GM23338 (cell line): ENCODE results near the gene HAUS8. TPM values are rescaled to one million over a fixed set of nuclear protein-coding genes. Genes with fewer than 3 reads are reported as not detected.

ENCODE experiments used
- ATAC-seq: fragments of 200-7000 bp; cut with Tn5 transposase; 3 replicates; pipeline ENCODE4 v1.9.1; 2020
- DNase-seq: peaks from one replicate; pipeline ENCODE4 v3.0.0-alpha.2; 2015; ENCODE audit warnings: low spot score
- H2AFZ ChIP-seq: fragments of 200-600 bp; sonication (generic); 2 replicates; pipeline ENCODE4 v1.8.0; 2016; ENCODE audit warnings: antibody characterized with exemption, mild to moderate bottlenecking, moderate library complexity
- H3F3A ChIP-seq: fragments of 200-600 bp; sonication (generic); replicated peaks from 2 replicates; pipeline ENCODE4 v1.8.0; 2017; ENCODE audit warnings: antibody characterized with exemption, mixed run types, low read depth
- H3K27ac ChIP-seq: fragments of 200-600 bp; sonication (generic); 2 replicates; pipeline ENCODE4 v1.6.1; 2016; ENCODE audit warnings: low read depth
- H3K27me3 ChIP-seq: fragments of 200-600 bp; sonication (generic); 2 replicates; pipeline ENCODE4 v1.8.0; 2016; ENCODE audit warnings: mild to moderate bottlenecking, mixed run types, moderate library complexity; ENCODE audit not compliant: insufficient read depth
- H3K36me3 ChIP-seq: fragments of 200-600 bp; sonication (generic); 2 replicates; pipeline ENCODE4 v1.8.0; 2016; ENCODE audit warnings: mild to moderate bottlenecking; ENCODE audit not compliant: insufficient read depth
- H3K4me1 ChIP-seq: fragments of 200-600 bp; sonication (generic); 2 replicates; pipeline ENCODE4 v1.8.0; 2016; ENCODE audit warnings: mild to moderate bottlenecking, moderate library complexity; ENCODE audit not compliant: insufficient read depth
- H3K4me2 ChIP-seq: fragments of 200-600 bp; sonication (generic); 2 replicates; pipeline ENCODE4 v1.7.1; 2017; ENCODE audit warnings: mixed run types
- H3K4me3 ChIP-seq: fragments of 200-600 bp; sonication (generic); 2 replicates; pipeline ENCODE4 v1.6.1; 2016; ENCODE audit warnings: mixed run types
- H3K79me2 ChIP-seq: fragments of 200-600 bp; sonication (generic); replicated peaks from 2 replicates; pipeline ENCODE4 v1.8.0; 2017; ENCODE audit warnings: mild to moderate bottlenecking; ENCODE audit not compliant: insufficient read depth
- H3K9me2 ChIP-seq: fragments of 200-600 bp; sonication (generic); 2 replicates; pipeline ENCODE4 v1.8.0; 2017; ENCODE audit not compliant: insufficient read depth
- H4K20me1 ChIP-seq: fragments of 200-600 bp; sonication (generic); replicated peaks from 2 replicates; pipeline ENCODE4 v1.8.0; 2017; ENCODE audit warnings: mild to moderate bottlenecking; ENCODE audit not compliant: insufficient read depth
- H3K27ac Mint-ChIP-seq: 2 replicates; pipeline ENCODE4 v1.8.0; 2020; ENCODE audit warnings: inconsistent platforms, mild to moderate bottlenecking, moderate library complexity, mixed read lengths
- H3K27me3 Mint-ChIP-seq: 3 replicates; pipeline ENCODE4 v1.8.0; 2022; ENCODE audit warnings: low read depth, mild to moderate bottlenecking, moderate library complexity, mixed read lengths, inconsistent platforms; ENCODE audit not compliant: insufficient read depth, poor library complexity
- H3K36me3 Mint-ChIP-seq: 3 replicates; pipeline ENCODE4 v1.8.0; 2021; ENCODE audit warnings: low read depth, mild to moderate bottlenecking, inconsistent platforms, moderate library complexity, mixed read lengths
- H3K4me1 Mint-ChIP-seq: 3 replicates; pipeline ENCODE4 v1.8.0; 2020; ENCODE audit warnings: mild to moderate bottlenecking, inconsistent platforms, mixed read lengths
- H3K4me3 Mint-ChIP-seq: 3 replicates; pipeline ENCODE4 v1.8.0; 2021; ENCODE audit warnings: moderate library complexity, mild to moderate bottlenecking, inconsistent platforms, mixed read lengths
- H3K9me3 Mint-ChIP-seq: 3 replicates; pipeline ENCODE4 v1.8.0; 2020; ENCODE audit warnings: moderate library complexity, mild to moderate bottlenecking, inconsistent platforms, mixed read lengths
- CREB1 ChIP-seq: fragments of 250-450 bp; sonication (Bioruptor Pico); IDR thresholded peaks from 2 replicates; pipeline ENCODE4 v1.5.0; 2020; ENCODE audit warnings: low read depth, mild to moderate bottlenecking, moderate library complexity
- EZH2 ChIP-seq: fragments of 200-600 bp; sonication (generic); IDR thresholded peaks from one replicate; pipeline ENCODE4 v1.8.0; 2017; ENCODE audit warnings: antibody characterized with exemption, mild to moderate bottlenecking, low read depth; ENCODE audit not compliant: unreplicated experiment
- EZH2phosphoT487 ChIP-seq: fragments of 200-600 bp; sonication (generic); IDR thresholded peaks from one replicate; pipeline ENCODE4 v1.8.1; 2018; ENCODE audit warnings: antibody characterized with exemption; ENCODE audit not compliant: unreplicated experiment
- POLR2AphosphoS5 ChIP-seq: IDR thresholded peaks from 2 replicates; pipeline ENCODE4 v1.6.1; 2016; ENCODE audit warnings: antibody characterized with exemption, low read depth
- STAT1 ChIP-seq: IDR thresholded peaks from one replicate; pipeline ENCODE4 v1.6.1; 2016; ENCODE audit warnings: antibody characterized with exemption; ENCODE audit not compliant: unreplicated experiment
- ZNF114 ChIP-seq: fragments of 250-450 bp; sonication (Bioruptor Pico); IDR thresholded peaks from 2 replicates; pipeline ENCODE4 v1.5.0; 2020; ENCODE audit warnings: mild to moderate bottlenecking, moderate library complexity
- polyA plus RNA-seq: library from polyadenylated mRNA; unstranded; fragments of >200 nt; fragmentation: Nextera tagmentation; extraction: Ambion mirVana; gene quantifications from 2 replicates; pipeline ENCODE4 v1.2.1, GENCODE V29; 2016
- total RNA-seq: library from RNA; depleted of rRNA; stranded (reverse); fragments of >200 nt; shearing (Covaris generic); gene quantifications from 2 replicates; pipeline ENCODE4 v1.2.3, GENCODE V29; 2014
- TF ChIP-seq, protein P1 (sequence below): fragments of 250-450 bp; sonication (Bioruptor Pico); IDR thresholded peaks from 2 replicates; pipeline ENCODE4 v1.5.0; 2020; ENCODE audit warnings: mild to moderate bottlenecking, moderate library complexity
- TF ChIP-seq, protein P2 (sequence below): IDR thresholded peaks from one replicate; pipeline ENCODE4 v1.6.1; 2018; ENCODE audit warnings: antibody characterized with exemption; ENCODE audit not compliant: unreplicated experiment

Gene HAUS8
- total and polyA plus RNA-seq, 2 experiments from 2014 or later: 11.1 to 33.3 TPM

DNA sequence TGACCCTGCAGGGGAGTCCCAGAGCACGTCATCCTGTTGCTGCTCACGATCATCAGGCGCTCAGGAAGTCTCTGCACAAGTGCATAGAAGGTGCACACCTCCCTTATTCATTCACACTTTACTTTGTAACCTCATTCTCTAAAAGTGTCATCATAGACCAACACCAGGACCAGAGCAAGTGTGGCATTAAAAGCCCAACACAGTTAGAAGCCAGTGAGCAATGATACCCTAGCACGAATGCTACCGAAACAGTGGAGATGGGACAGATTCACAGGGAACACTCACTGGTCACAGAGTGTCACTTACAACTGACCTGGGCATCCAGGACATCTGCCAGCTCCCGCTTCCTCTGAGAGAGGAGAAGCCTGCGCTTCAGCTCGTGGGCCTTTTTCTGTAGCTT, 17.0 kb downstream of the HAUS8 start (continued):
- TF ChIP-seq, protein P1, sequence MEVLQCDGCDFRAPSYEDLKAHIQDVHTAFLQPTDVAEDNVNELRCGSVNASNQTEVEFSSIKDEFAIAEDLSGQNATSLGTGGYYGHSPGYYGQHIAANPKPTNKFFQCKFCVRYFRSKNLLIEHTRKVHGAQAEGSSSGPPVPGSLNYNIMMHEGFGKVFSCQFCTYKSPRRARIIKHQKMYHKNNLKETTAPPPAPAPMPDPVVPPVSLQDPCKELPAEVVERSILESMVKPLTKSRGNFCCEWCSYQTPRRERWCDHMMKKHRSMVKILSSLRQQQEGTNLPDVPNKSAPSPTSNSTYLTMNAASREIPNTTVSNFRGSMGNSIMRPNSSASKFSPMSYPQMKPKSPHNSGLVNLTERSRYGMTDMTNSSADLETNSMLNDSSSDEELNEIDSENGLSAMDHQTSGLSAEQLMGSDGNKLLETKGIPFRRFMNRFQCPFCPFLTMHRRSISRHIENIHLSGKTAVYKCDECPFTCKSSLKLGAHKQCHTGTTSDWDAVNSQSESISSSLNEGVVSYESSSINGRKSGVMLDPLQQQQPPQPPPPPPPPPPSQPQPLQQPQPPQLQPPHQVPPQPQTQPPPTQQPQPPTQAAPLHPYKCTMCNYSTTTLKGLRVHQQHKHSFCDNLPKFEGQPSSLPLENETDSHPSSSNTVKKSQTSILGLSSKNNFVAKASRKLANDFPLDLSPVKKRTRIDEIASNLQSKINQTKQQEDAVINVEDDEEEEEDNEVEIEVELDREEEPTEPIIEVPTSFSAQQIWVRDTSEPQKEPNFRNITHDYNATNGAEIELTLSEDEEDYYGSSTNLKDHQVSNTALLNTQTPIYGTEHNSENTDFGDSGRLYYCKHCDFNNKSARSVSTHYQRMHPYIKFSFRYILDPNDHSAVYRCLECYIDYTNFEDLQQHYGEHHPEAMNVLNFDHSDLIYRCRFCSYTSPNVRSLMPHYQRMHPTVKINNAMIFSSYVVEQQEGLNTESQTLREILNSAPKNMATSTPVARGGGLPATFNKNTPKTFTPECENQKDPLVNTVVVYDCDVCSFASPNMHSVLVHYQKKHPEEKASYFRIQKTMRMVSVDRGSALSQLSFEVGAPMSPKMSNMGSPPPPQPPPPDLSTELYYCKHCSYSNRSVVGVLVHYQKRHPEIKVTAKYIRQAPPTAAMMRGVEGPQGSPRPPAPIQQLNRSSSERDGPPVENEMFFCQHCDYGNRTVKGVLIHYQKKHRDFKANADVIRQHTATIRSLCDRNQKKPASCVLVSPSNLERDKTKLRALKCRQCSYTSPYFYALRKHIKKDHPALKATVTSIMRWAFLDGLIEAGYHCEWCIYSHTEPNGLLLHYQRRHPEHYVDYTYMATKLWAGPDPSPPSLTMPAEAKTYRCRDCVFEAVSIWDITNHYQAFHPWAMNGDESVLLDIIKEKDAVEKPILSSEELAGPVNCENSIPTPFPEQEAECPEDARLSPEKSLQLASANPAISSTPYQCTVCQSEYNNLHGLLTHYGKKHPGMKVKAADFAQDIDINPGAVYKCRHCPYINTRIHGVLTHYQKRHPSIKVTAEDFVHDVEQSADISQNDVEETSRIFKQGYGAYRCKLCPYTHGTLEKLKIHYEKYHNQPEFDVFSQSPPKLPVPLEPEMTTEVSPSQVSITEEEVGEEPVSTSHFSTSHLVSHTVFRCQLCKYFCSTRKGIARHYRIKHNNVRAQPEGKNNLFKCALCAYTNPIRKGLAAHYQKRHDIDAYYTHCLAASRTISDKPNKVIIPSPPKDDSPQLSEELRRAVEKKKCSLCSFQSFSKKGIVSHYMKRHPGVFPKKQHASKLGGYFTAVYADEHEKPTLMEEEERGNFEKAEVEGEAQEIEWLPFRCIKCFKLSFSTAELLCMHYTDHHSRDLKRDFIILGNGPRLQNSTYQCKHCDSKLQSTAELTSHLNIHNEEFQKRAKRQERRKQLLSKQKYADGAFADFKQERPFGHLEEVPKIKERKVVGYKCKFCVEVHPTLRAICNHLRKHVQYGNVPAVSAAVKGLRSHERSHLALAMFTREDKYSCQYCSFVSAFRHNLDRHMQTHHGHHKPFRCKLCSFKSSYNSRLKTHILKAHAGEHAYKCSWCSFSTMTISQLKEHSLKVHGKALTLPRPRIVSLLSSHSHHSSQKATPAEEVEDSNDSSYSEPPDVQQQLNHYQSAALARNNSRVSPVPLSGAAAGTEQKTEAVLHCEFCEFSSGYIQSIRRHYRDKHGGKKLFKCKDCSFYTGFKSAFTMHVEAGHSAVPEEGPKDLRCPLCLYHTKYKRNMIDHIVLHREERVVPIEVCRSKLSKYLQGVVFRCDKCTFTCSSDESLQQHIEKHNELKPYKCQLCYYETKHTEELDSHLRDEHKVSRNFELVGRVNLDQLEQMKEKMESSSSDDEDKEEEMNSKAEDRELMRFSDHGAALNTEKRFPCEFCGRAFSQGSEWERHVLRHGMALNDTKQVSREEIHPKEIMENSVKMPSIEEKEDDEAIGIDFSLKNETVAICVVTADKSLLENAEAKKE (CRISPR knock-in tag): no peak

DNA sequence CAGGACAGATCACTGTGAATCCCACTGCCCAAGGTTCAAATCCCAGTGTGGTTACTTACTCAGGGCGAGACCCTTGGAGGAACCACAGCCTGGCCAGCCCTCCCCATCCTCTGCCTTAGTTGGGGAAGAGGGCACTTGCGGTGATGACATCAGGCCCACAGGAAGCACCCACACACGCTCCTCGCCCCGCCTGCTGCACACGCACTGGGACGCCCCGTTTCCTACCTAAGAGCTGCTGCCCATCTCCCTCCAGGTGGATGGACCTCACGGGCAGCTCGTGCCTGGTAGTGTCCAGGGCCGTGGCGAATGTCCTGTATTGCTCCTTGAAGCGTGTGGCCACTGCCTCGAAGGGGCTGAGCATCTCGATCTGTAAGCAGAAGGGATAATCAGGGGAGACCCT, 19.6 kb downstream of the HAUS8 start:
- Histone ChIP-seq H3K36me3 (peaks cover 40% of the 10 kb centered on the region), H3K79me2 (peaks cover 5% of the 10 kb centered on the region; the same call in 1 of the 2 replicates), H3K27me3 (no peaks in the 10 kb centered on the region), H3K4me2 (no peak overlapping the region), H3K27ac (no peak overlapping the region), H3K9me2 (no peaks in the 10 kb centered on the region), H3F3A (no peaks in the 10 kb centered on the region), H4K20me1 (no peaks in the 10 kb centered on the region; the same call in none of the 2 replicates), H2AFZ (no peak overlapping the region), H3K4me1 (no peaks in the 10 kb centered on the region), H3K4me3 (no peak overlapping the region)
- no peak for ATAC-seq
- Mint-ChIP-seq H3K4me3 (no peak overlapping the region), H3K4me1 (peaks cover 8% of the 10 kb centered on the region), H3K27ac (no peak overlapping the region), H3K9me3 (peaks cover 14% of the 10 kb centered on the region; the same call in 2 of the 3 replicates), H3K36me3 (peaks cover 84% of the 10 kb centered on the region), H3K27me3 (no peaks in the 10 kb centered on the region)
- no peak for DNase-seq
- TF ChIP-seq POLR2AphosphoS5 (no peak), EZH2 (no peak), ZNF114 (CRISPR knock-in tag) (no peak), EZH2phosphoT487 (no peak), STAT1 (no peak), CREB1 (CRISPR knock-in tag) (no peak)
- TF ChIP-seq, protein P2, sequence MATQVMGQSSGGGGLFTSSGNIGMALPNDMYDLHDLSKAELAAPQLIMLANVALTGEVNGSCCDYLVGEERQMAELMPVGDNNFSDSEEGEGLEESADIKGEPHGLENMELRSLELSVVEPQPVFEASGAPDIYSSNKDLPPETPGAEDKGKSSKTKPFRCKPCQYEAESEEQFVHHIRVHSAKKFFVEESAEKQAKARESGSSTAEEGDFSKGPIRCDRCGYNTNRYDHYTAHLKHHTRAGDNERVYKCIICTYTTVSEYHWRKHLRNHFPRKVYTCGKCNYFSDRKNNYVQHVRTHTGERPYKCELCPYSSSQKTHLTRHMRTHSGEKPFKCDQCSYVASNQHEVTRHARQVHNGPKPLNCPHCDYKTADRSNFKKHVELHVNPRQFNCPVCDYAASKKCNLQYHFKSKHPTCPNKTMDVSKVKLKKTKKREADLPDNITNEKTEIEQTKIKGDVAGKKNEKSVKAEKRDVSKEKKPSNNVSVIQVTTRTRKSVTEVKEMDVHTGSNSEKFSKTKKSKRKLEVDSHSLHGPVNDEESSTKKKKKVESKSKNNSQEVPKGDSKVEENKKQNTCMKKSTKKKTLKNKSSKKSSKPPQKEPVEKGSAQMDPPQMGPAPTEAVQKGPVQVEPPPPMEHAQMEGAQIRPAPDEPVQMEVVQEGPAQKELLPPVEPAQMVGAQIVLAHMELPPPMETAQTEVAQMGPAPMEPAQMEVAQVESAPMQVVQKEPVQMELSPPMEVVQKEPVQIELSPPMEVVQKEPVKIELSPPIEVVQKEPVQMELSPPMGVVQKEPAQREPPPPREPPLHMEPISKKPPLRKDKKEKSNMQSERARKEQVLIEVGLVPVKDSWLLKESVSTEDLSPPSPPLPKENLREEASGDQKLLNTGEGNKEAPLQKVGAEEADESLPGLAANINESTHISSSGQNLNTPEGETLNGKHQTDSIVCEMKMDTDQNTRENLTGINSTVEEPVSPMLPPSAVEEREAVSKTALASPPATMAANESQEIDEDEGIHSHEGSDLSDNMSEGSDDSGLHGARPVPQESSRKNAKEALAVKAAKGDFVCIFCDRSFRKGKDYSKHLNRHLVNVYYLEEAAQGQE: no peak
